Glutamatergic neuron (in vitro differentiated cells): Measurements from ENCODE around the gene PPRC1. TPM values are rescaled to one million over a fixed set of nuclear protein-coding genes. Genes with fewer than 3 reads are reported as not detected.

ENCODE experiments used
- DNase-seq: peaks from one replicate; pipeline ENCODE4 v3.0.0; 2022
- H3K27ac Mint-ChIP-seq: one replicate; pipeline ENCODE4 v1.8.0; 2020; ENCODE audit warnings: mild to moderate bottlenecking, mixed read lengths, inconsistent platforms; ENCODE audit not compliant: unreplicated experiment
- H3K27me3 Mint-ChIP-seq: one replicate; pipeline ENCODE4 v1.8.0; 2020; ENCODE audit warnings: mild to moderate bottlenecking, moderate library complexity, mixed read lengths, inconsistent platforms; ENCODE audit not compliant: unreplicated experiment
- H3K36me3 Mint-ChIP-seq: one replicate; pipeline ENCODE4 v1.8.0; 2020; ENCODE audit warnings: mild to moderate bottlenecking, mixed read lengths, inconsistent platforms; ENCODE audit not compliant: unreplicated experiment
- H3K4me1 Mint-ChIP-seq: one replicate; pipeline ENCODE4 v1.8.0; 2020; ENCODE audit warnings: mild to moderate bottlenecking, low read depth, mixed read lengths, inconsistent platforms; ENCODE audit not compliant: unreplicated experiment
- H3K4me3 Mint-ChIP-seq: one replicate; pipeline ENCODE4 v1.8.0; 2020; ENCODE audit warnings: mild to moderate bottlenecking, mixed read lengths, inconsistent platforms; ENCODE audit not compliant: unreplicated experiment
- H3K9me3 Mint-ChIP-seq: one replicate; pipeline ENCODE4 v1.8.0; 2020; ENCODE audit warnings: mild to moderate bottlenecking, moderate library complexity, mixed read lengths, inconsistent platforms; ENCODE audit not compliant: unreplicated experiment
- total RNA-seq: library from RNA; stranded (reverse); fragmentation: NEBNext Ultra II Directional; extraction: Animal tissue kit (Norgen Biotek cat#: 25700); gene quantifications from one replicate; pipeline ENCODE4 v1.2.1, GENCODE V29; 2021; ENCODE audit not compliant: unreplicated experiment
- TF ChIP-seq, protein P1 (sequence below): fragments of 200-600 bp; sonication (generic); IDR thresholded peaks from one replicate; pipeline ENCODE4 v1.5.0; 2021; ENCODE audit not compliant: partially characterized antibody, unreplicated experiment

PPRC1 gene
- total RNA-seq, 1 donor from 2014 or later = 21.6 TPM

DNA sequence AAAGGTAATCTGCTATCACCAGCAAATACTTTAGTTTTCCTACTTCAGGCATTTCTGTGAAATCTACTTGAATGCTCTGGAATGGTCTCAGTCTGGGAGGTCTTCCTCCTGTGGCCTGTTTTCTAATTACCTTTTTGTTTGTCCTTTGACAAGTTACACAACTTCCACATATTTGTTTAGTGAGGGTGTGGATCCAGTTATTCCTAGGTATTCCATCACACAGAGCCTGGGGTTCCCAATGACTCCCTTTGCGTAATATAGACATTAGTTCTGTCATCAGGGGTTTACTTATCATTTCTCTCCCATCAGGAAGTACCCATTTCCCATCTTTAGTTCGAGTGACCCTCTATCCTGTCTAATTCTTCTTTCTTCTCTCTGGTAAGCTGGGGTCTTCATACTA lies 65.2 kb downstream of the PPRC1 start:
- Mint-ChIP-seq H3K4me3 (no peak overlapping the region), H3K9me3 (peaks cover 8% of the 10 kb centered on the region), H3K27me3 (peaks cover 3% of the 10 kb centered on the region), H3K36me3 (peaks cover 15% of the 10 kb centered on the region), H3K4me1 (no peaks in the 10 kb centered on the region), H3K27ac (no peak overlapping the region)
- no peak for DNase-seq
- TF ChIP-seq, protein P1, sequence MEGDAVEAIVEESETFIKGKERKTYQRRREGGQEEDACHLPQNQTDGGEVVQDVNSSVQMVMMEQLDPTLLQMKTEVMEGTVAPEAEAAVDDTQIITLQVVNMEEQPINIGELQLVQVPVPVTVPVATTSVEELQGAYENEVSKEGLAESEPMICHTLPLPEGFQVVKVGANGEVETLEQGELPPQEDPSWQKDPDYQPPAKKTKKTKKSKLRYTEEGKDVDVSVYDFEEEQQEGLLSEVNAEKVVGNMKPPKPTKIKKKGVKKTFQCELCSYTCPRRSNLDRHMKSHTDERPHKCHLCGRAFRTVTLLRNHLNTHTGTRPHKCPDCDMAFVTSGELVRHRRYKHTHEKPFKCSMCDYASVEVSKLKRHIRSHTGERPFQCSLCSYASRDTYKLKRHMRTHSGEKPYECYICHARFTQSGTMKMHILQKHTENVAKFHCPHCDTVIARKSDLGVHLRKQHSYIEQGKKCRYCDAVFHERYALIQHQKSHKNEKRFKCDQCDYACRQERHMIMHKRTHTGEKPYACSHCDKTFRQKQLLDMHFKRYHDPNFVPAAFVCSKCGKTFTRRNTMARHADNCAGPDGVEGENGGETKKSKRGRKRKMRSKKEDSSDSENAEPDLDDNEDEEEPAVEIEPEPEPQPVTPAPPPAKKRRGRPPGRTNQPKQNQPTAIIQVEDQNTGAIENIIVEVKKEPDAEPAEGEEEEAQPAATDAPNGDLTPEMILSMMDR = no peak

Other genes with a start within 250 kb of the PPRC1 start
- 48.1 TPM for gene ARMH3, start 76.9 kb upstream of the PPRC1 start, total RNA-seq
- gene HPS6, start 67.7 kb upstream of the PPRC1 start, total RNA-seq = 22.1 TPM
- 310 TPM for gene LDB1, start 12.7 kb upstream of the PPRC1 start, total RNA-seq
- 59.5 TPM for gene NOLC1, start 19.3 kb downstream of the PPRC1 start, total RNA-seq
- gene ELOVL3, start 93.3 kb downstream of the PPRC1 start, total RNA-seq = not detected
- not detected for gene PITX3, start 108.5 kb downstream of the PPRC1 start, total RNA-seq
- 71.6 TPM for gene GBF1, start 112.5 kb downstream of the PPRC1 start, total RNA-seq